ENCODE measurements around the gene GCN1.

- TF ChIP-seq CTCF (IDR thresholded peaks at IDR 0.05) (no peak), POLR2A (IDR thresholded peaks at IDR 0.05) (no peak)
Measured at GRCh38 chr12:120117961-120118320, 76.6 kb downstream of the GCN1 start.
